Measurements from ENCODE around the gene HSPB1. TPM values are rescaled to one million over a fixed set of nuclear protein-coding genes. Genes with fewer than 3 reads are reported as not detected.
A peak's percentile ranks its signal among the peaks of the same experiment; 100 is the strongest.

HSPB1 gene
- total RNA-seq, 2 donors from 2014 or later: 1,006 to 1,433 TPM

DNA sequence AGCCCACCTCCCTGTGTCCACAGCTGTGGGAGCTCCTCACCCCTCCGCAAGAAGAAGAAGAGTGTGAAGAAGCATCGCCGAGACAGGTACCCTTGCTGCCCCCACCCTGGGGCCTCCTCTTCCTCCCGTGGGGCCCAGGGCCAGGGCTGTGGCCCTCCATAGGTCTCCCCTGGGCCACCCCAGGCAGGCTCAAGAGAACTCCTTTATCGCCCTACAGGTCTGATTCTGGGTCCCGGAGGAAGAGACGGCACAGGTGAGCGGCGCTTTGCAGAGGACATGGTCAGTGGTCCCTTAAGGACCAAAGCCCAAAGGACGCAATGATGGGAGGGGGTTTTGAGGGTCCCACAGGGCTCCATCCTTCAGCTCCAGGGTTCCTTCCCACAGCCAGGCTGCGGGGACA is 41.1 kb upstream of the HSPB1 start:
- Histone ChIP-seq H3K4me3 (no peak overlapping the region), H3K4me1 (peaks cover 0 to 10% of the 10 kb centered on the region in 2 donors), H3K36me3 (no peaks in the 10 kb centered on the region), H3K27ac (no peak overlapping the region), H3K27me3 (peaks cover 0 to 8% of the 10 kb centered on the region in 2 donors), H3K9me3 (no peaks in the 10 kb centered on the region)
- TF ChIP-seq, protein P1, sequence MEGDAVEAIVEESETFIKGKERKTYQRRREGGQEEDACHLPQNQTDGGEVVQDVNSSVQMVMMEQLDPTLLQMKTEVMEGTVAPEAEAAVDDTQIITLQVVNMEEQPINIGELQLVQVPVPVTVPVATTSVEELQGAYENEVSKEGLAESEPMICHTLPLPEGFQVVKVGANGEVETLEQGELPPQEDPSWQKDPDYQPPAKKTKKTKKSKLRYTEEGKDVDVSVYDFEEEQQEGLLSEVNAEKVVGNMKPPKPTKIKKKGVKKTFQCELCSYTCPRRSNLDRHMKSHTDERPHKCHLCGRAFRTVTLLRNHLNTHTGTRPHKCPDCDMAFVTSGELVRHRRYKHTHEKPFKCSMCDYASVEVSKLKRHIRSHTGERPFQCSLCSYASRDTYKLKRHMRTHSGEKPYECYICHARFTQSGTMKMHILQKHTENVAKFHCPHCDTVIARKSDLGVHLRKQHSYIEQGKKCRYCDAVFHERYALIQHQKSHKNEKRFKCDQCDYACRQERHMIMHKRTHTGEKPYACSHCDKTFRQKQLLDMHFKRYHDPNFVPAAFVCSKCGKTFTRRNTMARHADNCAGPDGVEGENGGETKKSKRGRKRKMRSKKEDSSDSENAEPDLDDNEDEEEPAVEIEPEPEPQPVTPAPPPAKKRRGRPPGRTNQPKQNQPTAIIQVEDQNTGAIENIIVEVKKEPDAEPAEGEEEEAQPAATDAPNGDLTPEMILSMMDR (IDR thresholded peaks at IDR 0.05): no peak
- DNase-seq (ENCODE audit: low spot score): no peak

DNA sequence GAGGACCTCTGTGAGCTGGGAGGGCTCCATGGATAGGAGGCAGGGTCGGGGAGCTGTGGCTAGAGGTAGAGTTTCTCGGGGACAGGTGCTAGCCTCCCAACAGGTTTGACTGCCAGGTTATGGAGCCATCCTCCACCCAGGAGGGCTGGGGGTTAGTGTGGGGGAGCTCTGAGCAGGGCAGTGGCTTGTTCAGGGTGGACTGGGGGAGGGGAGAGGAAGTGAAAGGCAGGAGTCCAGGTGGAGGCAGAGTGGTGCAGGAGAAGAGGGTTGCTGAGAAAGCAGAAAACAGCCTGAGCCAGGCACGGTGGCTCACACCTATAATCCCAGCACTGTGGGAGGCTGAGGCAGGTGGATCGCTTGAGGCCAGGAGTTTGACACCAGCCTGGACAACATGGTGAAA is 40.5 kb upstream of the HSPB1 start:
- Histone ChIP-seq H3K27me3 (peaks cover 3 to 11% of the 10 kb centered on the region in 2 donors), H3K4me1 (peaks cover 0 to 13% of the 10 kb centered on the region in 2 donors), H3K27ac (no peak overlapping the region), H3K4me3 (no peak overlapping the region), H3K36me3 (no peaks in the 10 kb centered on the region), H3K9me3 (no peaks in the 10 kb centered on the region)
- TF ChIP-seq, protein P1 (IDR thresholded peaks at IDR 0.05): no peak
- DNase-seq (ENCODE audit: low spot score): no peak

DNA sequence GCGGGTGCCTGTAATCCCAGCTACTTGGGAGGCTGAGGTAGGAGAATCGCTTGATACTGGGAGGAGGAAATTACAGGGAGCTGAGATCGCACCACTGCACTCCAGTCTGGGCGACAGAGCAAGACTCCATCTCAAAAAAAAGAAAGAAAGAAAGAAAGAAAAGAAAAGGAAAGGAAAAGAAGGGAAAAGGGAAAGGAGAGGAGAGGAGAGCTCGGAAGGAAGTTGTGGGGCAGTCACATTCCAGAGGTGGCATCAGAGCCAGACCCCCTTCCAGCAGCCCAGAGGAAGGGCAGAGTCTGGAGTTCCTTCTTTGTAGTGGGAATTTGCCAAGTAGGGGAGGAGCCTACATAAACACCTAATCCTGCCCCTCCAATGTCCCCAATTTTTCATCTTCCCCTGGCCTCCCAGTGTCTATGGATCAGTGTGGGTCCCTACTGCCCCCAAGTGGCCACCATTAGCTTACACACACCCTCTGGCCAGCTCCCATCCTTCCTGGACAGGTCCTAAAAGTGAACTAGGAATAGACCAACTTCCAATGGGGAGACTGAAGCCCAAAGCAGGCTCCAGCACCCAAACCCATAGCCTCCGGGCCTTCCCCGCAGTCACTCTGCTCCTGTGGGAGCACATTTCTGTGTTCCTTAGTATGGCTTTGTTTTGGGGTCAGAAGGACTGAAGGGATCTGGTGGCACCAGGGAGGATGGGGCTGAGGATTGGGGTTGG is 39.6 kb upstream of the HSPB1 start:
- H3K27ac ChIP-seq: no peak overlapping the region
- H3K4me3 ChIP-seq: no peak overlapping the region
- peaks cover 0 to 22% of the 10 kb centered on the region in 2 donors for H3K4me1 ChIP-seq
- DNase-seq (ENCODE audit: low spot score): no peak
- H3K27me3 ChIP-seq: peaks cover 3 to 18% of the 10 kb centered on the region in 2 donors
- no peaks in the 10 kb centered on the region for H3K36me3 ChIP-seq
- TF ChIP-seq, protein P1 (IDR thresholded peaks at IDR 0.05): peak; percentile 33 to 68
- H3K9me3 ChIP-seq: no peaks in the 10 kb centered on the region

DNA sequence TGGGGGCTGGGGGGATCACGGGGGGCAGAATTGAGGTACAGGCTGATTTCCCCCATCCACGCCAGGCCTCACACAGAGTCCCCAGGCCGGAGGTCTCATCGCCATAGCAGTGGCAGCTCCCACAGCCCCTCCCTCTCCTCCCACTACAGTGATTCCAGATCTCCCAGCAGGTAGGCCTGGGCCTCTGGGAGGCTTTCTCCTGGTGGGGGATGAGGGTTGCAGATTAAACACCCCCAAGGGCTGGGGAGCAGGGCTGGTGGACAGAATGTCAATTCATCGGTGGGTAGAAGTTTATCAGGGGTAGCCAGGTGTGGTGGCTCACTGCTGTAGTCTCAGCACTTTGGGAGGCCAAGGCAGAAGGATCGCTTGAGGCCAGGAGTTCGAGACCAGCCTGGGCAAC is 37.2 kb upstream of the HSPB1 start:
- no peak for DNase-seq (ENCODE audit: low spot score)
- Histone ChIP-seq H3K27ac (no peak overlapping the region), H3K4me3 (no peak overlapping the region), H3K4me1 (peaks cover 0 to 16% of the 10 kb centered on the region in 2 donors), H3K36me3 (no peaks in the 10 kb centered on the region), H3K27me3 (peaks cover 3 to 13% of the 10 kb centered on the region in 2 donors), H3K9me3 (no peaks in the 10 kb centered on the region)
- TF ChIP-seq, protein P1 (IDR thresholded peaks at IDR 0.05): no peak

GRCh38 chr7:76267107-76267893 is 35.2 kb upstream of the HSPB1 start:
- Histone ChIP-seq H3K9me3 (no peaks in the 10 kb centered on the region), H3K4me1 (peaks cover 0 to 14% of the 10 kb centered on the region in 2 donors), H3K36me3 (no peaks in the 10 kb centered on the region), H3K4me3 (peak overlapping the region in 1 of 2 donors; percentile 44), H3K27ac (no peak overlapping the region), H3K27me3 (peaks cover 3 to 13% of the 10 kb centered on the region in 2 donors)
- DNase-seq (ENCODE audit: low spot score): no peak
- TF ChIP-seq, protein P1 (IDR thresholded peaks at IDR 0.05): no peak
